ENCODE measurements around the gene RRP1B.

Gene RRP1B

DNA sequence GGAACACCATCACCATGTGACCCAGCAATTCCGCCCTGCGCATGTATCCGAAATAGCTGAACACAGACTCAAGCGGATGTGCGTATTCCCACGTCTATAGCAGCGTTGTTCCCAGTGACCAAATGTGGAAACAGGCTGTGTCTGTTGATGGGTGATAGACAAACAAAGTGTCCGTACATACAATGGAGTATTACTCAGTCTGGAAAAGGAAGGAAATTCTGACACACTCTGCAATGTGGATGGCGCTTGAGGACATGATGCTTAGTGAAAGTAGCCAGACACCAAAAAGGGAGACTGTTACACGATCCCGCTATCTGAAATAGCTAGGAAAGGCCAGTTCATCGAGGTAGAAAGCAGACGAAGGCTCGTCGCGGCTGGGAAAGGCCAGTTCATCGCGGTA is 85.4 kb downstream of the RRP1B start:
- DNase-seq (ENCODE audit: low read depth), result no peak
